GM12892 (cell line): ENCODE results near the gene RALA.

Experiments
- POLR2A ChIP-seq: IDR thresholded peaks from 2 replicates; pipeline ENCODE4 v1.6.1; 2011; ENCODE audit warnings: low read depth, low read length, control low read depth
- POLR2AphosphoS5 ChIP-seq: IDR thresholded peaks from 2 replicates; pipeline ENCODE4 v1.6.1; 2011; ENCODE audit warnings: low read depth, low read length, control low read depth

GRCh38 chr7:39580149-39580874 is 43.1 kb upstream of the RALA start:
- TF ChIP-seq POLR2A (no peak), POLR2AphosphoS5 (no peak)
